LNCaP clone FGC (cell line): Measurements from ENCODE around the gene ANXA2R.
"Not testable (repeated sequence)": the region's sequence is repeated elsewhere in the genome, so short reads cannot be mapped to it uniquely, and the experiment has no call there.

ENCODE experiments used
- DNase-seq: peaks from one replicate; pipeline ENCODE4 v3.0.0-alpha.2; 2011; ENCODE audit warnings: low read depth
- H3K4me3 ChIP-seq: 2 replicates; pipeline ENCODE4 v1.5.1; 2011; ENCODE audit warnings: mild to moderate bottlenecking, low read depth, low read length, control low read depth
- TF ChIP-seq, protein P1 (sequence below): IDR thresholded peaks from 2 replicates; pipeline ENCODE4 v1.5.1; 2012; ENCODE audit warnings: mild to moderate bottlenecking; ENCODE audit not compliant: control insufficient read depth, insufficient read depth; ENCODE audit errors: extremely low read depth

Gene ANXA2R, protein sequence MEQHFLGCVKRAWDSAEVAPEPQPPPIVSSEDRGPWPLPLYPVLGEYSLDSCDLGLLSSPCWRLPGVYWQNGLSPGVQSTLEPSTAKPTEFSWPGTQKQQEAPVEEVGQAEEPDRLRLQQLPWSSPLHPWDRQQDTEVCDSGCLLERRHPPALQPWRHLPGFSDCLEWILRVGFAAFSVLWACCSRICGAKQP

DNA sequence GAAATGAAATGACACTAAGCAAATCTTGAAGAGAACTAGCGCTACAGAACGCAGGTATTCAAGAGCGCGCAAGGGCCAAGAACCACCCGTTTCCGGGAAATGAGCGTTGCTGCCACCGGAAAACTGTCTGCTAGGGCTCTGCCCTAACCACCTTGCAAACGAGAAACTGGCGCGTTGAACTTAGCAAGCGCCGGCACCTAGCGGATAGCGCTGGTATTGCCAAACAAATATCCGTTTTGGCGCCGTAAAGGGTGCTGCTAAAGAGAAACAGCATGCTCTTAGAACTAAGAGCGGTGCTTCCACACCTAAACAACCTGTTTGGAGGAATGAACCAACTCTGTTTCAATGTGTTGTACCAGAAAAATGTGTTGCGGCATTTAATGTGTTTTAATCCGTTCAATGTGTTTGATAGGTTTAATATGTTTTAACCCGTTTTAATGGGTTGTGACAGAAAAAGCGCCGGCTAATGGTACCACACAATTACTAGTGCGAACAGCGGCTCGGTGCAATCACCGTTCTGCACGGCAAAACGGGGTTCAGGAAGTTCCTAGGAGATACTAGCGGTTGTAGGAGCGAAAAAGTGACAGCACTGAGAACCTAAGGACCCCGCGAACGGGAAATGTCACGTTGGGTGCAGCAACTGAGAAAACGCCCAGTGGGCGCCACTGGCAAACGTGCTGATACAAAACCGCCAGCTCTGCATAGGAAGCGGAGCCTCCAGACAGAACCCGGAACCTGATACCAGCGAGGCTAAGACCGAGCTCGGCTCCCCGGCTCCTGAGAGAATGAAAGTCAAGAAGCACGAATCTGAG, at the start of gene ANXA2R:
Gene ANXA2R, minus strand, starts transcription at position 33 of the 812 bp plus-strand sequence. CDS start 273 bp downstream, outside the sequence.
- TF ChIP-seq, protein P1, sequence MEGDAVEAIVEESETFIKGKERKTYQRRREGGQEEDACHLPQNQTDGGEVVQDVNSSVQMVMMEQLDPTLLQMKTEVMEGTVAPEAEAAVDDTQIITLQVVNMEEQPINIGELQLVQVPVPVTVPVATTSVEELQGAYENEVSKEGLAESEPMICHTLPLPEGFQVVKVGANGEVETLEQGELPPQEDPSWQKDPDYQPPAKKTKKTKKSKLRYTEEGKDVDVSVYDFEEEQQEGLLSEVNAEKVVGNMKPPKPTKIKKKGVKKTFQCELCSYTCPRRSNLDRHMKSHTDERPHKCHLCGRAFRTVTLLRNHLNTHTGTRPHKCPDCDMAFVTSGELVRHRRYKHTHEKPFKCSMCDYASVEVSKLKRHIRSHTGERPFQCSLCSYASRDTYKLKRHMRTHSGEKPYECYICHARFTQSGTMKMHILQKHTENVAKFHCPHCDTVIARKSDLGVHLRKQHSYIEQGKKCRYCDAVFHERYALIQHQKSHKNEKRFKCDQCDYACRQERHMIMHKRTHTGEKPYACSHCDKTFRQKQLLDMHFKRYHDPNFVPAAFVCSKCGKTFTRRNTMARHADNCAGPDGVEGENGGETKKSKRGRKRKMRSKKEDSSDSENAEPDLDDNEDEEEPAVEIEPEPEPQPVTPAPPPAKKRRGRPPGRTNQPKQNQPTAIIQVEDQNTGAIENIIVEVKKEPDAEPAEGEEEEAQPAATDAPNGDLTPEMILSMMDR: peak; percentile 60
- peak; percentile 79 for DNase-seq
- peak within 1 kb of the TSS; percentile 48 for H3K4me3 ChIP-seq

DNA sequence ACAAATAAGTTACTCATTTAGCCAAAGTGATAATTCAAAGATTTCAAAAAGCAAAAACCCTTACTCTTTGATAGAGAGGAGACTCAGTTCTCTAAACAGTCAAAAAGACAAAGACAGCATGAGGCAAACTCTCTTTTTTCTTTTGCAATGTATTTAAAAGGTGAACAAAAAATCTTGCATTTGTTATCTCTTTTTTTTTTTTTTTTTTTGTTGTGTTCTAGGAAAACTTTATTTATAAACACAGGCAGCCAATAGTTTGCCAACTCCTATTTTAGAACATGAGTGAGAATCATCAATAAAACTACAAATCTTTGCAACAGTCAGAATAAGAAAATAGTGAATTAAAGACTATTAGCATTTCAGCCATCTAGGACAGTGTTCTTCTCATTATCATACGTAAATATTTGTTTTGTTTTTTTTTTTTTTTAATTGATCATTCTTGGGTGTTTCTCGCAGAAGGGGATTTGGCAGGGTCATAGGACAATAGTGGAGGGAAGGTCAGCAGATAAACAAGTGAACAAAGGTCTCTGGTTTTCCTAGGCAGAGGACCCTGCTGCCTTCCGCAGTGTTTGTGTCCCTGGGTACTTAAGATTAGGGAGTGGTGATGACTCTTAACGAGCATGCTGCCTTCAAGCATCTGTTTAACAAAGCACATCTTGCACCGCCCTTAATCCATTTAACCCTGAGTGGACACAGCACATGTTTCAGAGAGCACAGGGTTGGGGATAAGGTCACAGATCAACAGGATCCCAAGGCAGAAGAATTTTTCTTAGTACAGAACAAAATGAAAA, 46.2 kb upstream of the ANXA2R start:
- DNase-seq, H3K4me3 ChIP-seq: not testable (repeated sequence)

DNA sequence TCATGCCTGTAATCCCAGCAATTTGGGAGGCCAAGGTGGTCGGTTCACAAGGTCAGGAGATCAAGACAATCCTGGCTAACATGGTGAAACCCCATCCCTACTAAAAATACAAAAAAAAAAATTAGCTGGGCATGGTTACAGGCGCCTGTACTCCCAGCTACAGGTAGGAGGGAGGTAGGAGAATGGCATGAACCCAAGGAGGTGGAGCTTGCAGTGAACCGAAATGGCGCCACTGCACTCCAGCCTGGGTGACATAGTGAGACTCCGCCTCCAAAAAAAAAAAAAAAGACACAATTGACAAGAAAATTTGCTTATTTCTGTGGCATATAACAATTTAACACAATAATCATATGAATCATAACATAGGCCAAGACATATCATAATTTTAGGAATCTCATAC, 45.3 kb upstream of the ANXA2R start:
- no peak overlapping the region for H3K4me3 ChIP-seq
- TF ChIP-seq, protein P1: no peak
- DNase-seq: no peak

DNA sequence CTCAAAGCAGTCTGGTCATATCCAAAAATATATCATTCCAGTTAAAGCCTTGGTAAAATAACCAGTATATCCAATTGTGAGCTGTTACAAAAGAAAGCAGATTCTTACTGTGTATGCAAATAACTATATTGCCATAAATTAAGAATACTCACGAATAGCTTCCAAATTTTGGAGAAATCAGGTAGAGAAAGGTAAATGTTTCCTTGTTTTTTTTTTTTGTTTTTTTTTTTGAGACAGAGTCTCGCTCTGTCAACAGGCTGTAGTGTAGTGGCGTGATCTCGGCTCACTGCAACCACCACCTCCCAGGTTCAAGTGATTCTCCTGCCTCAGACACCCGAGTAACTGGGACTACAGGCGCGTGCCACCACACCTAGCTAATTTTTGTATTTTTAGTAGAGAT, 44.3 kb upstream of the ANXA2R start:
- not testable (repeated sequence) for DNase-seq, H3K4me3 ChIP-seq

DNA sequence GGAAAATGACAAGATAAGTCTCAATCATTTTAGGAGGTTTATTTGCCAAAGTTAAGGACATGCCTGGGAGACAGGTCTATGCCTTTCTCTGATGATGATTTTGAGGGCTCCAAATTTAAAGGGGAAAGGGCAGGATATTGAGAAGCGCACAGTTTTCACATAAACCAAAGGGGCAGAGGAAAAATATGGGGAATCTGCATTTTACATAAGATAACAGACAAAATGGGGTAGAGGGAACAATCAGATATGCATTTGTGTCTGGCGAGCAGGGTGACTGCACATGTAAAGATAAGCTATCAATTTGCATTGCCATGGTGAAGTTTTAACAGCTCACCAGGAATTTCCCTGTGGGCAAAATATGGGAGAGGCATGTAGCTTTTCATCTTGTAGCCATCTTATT, 41.2 kb upstream of the ANXA2R start:
- not testable (repeated sequence) for DNase-seq, H3K4me3 ChIP-seq

DNA sequence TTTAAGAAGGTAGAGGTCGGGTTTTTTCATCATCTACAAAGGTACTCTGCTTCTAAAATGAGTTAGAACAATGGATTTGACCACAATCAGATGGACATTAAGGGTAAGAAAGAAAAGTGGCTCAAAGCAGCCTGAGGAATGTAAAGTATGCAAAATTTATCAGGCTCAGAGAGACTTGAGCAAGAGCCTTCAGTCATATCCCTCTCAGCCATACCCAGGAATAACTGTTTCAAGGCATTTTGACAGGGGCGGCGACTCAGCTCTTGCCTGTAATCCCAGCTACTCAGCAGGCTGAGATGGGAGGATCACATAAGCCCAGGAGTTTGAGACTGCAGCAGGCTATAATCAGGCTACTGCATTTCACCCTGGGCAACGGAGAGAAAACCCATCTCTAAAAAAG, 38.8 kb upstream of the ANXA2R start:
- TF ChIP-seq, protein P1: no peak
- DNase-seq: no peak

DNA sequence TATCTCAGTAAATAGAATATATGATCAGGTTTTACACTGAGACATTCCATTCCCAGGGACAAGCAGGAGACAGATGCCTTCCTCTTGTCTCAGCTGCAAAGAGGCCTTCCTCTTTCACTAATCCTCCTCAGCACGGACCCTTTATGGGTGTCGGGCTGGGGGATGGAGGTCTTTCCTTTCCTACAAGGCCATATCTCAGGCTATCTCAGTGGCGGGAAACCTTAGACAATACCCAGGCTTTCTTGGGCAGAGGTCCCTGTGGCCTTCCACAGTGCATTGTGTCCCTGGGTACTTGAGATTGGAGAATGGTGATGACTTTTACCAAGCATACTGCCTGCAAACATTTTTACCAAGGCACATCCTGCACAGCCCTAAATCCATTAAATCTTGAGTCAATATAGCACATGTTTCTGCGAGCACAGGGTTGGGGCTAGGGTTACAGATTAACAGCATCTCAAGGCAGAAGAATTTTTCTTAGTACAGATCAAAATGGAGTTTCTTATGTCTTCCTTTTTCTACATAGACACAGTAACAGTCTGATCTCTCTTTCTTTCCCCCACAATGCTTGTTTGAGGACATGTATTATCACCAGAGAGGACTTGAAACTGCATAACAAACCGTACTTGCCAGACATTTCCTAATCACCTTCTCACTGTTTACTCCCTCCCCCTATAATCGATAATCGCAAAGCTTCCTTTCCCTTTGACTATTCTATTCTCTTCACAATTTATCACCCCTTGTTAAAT, 37.5 kb upstream of the ANXA2R start:
- DNase-seq, H3K4me3 ChIP-seq: not testable (repeated sequence)

More for the DNA sequence above, 38.8 kb upstream of the ANXA2R start:
- H3K4me3 ChIP-seq: no peak overlapping the region

DNA sequence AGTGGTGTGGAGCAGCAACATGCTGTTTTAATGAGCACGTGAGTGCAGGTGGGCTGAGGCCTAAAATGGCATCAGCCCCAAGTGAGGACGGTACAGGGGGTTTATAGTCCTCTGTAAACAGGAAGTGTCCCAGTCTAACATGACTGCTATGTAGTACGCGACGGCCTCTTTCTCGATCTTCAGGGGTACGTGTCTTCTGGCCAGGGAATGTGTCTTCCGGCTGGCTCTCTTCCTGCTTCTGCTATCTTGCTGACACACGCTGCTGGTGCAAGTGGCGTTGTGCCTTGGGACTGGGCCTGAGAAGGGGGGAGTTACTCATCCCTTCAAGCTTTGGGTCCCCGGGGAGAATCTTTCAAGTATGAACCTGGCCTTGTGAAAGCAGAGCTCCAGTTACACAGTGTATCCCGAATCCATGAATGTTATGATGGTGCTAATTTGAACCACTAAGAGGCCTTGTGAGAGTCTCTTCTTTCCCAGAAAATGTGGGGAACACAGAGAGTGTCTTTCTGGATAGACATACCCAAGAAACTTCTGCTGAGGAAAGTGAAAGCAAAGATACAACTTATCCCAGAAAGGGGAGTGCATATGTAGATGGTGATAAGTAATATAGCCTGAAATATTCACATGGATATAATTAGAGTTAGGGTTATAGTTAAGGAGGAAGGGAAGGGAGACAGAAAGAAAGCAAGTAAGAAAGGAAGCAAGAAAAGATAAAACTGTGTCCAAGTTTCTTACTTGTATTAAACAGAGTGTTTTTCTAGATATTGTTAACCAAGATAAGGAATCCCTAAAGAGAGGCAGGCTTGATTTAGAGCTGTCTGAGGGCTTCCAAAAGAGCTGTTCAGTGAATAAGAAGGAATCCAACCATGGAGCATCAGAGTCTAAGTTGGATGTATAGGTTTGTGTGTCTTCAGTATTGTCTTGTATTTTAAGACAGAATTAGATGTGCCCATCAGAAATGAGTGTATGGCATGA, 35.5 kb upstream of the ANXA2R start:
- DNase-seq: no peak
- TF ChIP-seq, protein P1: no peak
- no peak overlapping the region for H3K4me3 ChIP-seq
